Endodermal cell (in vitro differentiated cells): ENCODE data around the gene REG4. TPM values are rescaled to one million over a fixed set of nuclear protein-coding genes. Genes with fewer than 3 reads are reported as not detected.

Source experiments
- DNase-seq: peaks from one replicate; pipeline ENCODE4 v3.0.0-alpha.2; 2017
- H3K27ac ChIP-seq: 2 replicates; pipeline ENCODE4 v1.5.1; 2013; ENCODE audit warnings: mild to moderate bottlenecking, low read depth, low read length, moderate library complexity
- H3K27me3 ChIP-seq: 2 replicates; pipeline ENCODE4 v1.6.1; 2013; ENCODE audit warnings: mild to moderate bottlenecking, low read length, moderate library complexity; ENCODE audit not compliant: insufficient read depth, control insufficient read depth, poor library complexity, severe bottlenecking
- H3K36me3 ChIP-seq: 2 replicates; pipeline ENCODE4 v1.7.0; 2013; ENCODE audit warnings: mild to moderate bottlenecking, low read length, moderate library complexity; ENCODE audit not compliant: control insufficient read depth, insufficient read depth
- H3K4me1 ChIP-seq: one replicate; pipeline ENCODE4 v1.7.0; 2013; ENCODE audit warnings: low read length; ENCODE audit not compliant: control insufficient read depth, insufficient read depth
- H3K4me3 ChIP-seq: 2 replicates; pipeline ENCODE4 v1.5.1; 2013; ENCODE audit warnings: mild to moderate bottlenecking, low read length, moderate library complexity
- H3K9ac ChIP-seq: 2 replicates; pipeline ENCODE4 v1.6.1; 2013; ENCODE audit warnings: mild to moderate bottlenecking, low read length, moderate library complexity; ENCODE audit not compliant: poor library complexity, severe bottlenecking; ENCODE audit errors: extremely low read depth
- H3K9me3 ChIP-seq: 2 replicates; pipeline ENCODE4 v1.6.1; 2013; ENCODE audit warnings: mild to moderate bottlenecking, low read length, moderate library complexity; ENCODE audit not compliant: control insufficient read depth
- H3K27ac Mint-ChIP-seq: 2 replicates; pipeline ENCODE4 v1.8.0; 2020; ENCODE audit warnings: mixed read lengths
- H3K27me3 Mint-ChIP-seq: 2 replicates; pipeline ENCODE4 v1.8.0; 2021; ENCODE audit warnings: mild to moderate bottlenecking, mixed read lengths; ENCODE audit not compliant: insufficient read depth
- H3K36me3 Mint-ChIP-seq: 2 replicates; pipeline ENCODE4 v1.8.0; 2020; ENCODE audit warnings: low read depth, mixed read lengths
- H3K4me1 Mint-ChIP-seq: 2 replicates; pipeline ENCODE4 v1.8.0; 2020; ENCODE audit warnings: mixed read lengths
- H3K4me3 Mint-ChIP-seq: 2 replicates; pipeline ENCODE4 v1.8.0; 2020; ENCODE audit warnings: mild to moderate bottlenecking, moderate library complexity, mixed read lengths
- H3K9me3 Mint-ChIP-seq: 2 replicates; pipeline ENCODE4 v1.8.0; 2020; ENCODE audit warnings: mild to moderate bottlenecking, mixed read lengths
- CTCF ChIP-seq: fragments of 200-600 bp; sonication (generic); conservative IDR thresholded peaks from 2 replicates; pipeline ENCODE4 v1.5.0; 2021; ENCODE audit warnings: antibody characterized with exemption, mild to moderate bottlenecking
- WGBS, 2 experiments: methylation state at CpG; one replicate each; pipeline versions ENCODE4 v1.1.5 to v1.1.7; 2013; ENCODE audit warnings: missing lambda C conversion rate in 2 of 2, mixed read lengths in 1 of 2; ENCODE audit not compliant: insufficient coverage in 1 of 2, insufficient read length in 1 of 2; 5-methylcytosine and 5-hydroxymethylcytosine counted together
- total RNA-seq, 2 donors: library from RNA; stranded (reverse); fragmentation: NEBNext Ultra II Directional in 1 of 2; extraction: Animal tissue kit (Norgen Biotek cat#: 25700) in 1 of 2; gene quantifications; 2 replicates in 1 of 2; 3 replicates in 1 of 2; pipeline ENCODE4 v1.2.1, GENCODE V29; 2021

The REG4 gene
- total RNA-seq, 2 donors from 2014 or later: not detected

- Histone ChIP-seq H3K27me3 (no peaks in the 10 kb centered on the region), H3K4me3 (no peak overlapping the region), H3K9me3 (no peaks in the 10 kb centered on the region), H3K36me3 (no peaks in the 10 kb centered on the region), H3K27ac (no peak overlapping the region), H3K4me1 (peaks cover 8% of the 10 kb centered on the region), H3K9ac (no peak overlapping the region)
- no peak for DNase-seq
- H3K4me3 Mint-ChIP-seq: no peak overlapping the region
- no peaks in the 10 kb centered on the region for H3K9me3 Mint-ChIP-seq
- H3K27ac Mint-ChIP-seq: no peak overlapping the region
- no peaks in the 10 kb centered on the region for H3K27me3 Mint-ChIP-seq
- no peak for TF ChIP-seq CTCF
- 88 to 90% methylated on average over 7 to 9 of the region's 9 CpGs for WGBS, 2 experiments
- H3K36me3 Mint-ChIP-seq: no peaks in the 10 kb centered on the region
- peaks cover 25% of the 10 kb centered on the region for H3K4me1 Mint-ChIP-seq
Measured at GRCh38 chr1:119795261-119796200, 15.7 kb downstream of the REG4 start.

GRCh38 chr1:119794876-119795240 lies 16.4 kb downstream of the REG4 start:
- H3K9me3 Mint-ChIP-seq: no peaks in the 10 kb centered on the region

GRCh38 chr1:119794230-119794875 lies 16.9 kb downstream of the REG4 start:
- H3K27me3 Mint-ChIP-seq: no peaks in the 10 kb centered on the region
- no peaks in the 10 kb centered on the region for H3K27me3 ChIP-seq
- no peaks in the 10 kb centered on the region for H3K36me3 ChIP-seq
- H3K4me1 ChIP-seq: peaks cover 8% of the 10 kb centered on the region
- no peaks in the 10 kb centered on the region for H3K9me3 ChIP-seq
- H3K4me3 Mint-ChIP-seq: no peak overlapping the region
- 90 to 92% methylated on average over 4 to 8 of the region's 8 CpGs for WGBS, 2 experiments
- H3K4me3 ChIP-seq: no peak overlapping the region
- H3K4me1 Mint-ChIP-seq: peaks cover 29% of the 10 kb centered on the region
- H3K27ac Mint-ChIP-seq: no peak overlapping the region
- TF ChIP-seq CTCF: no peak
- no peaks in the 10 kb centered on the region for H3K9me3 Mint-ChIP-seq
- no peaks in the 10 kb centered on the region for H3K36me3 Mint-ChIP-seq
- H3K9ac ChIP-seq: no peak overlapping the region
- H3K27ac ChIP-seq: no peak overlapping the region
- no peak for DNase-seq

More at GRCh38 chr1:119794876-119795240, 16.4 kb downstream of the REG4 start:
- H3K27ac ChIP-seq: no peak overlapping the region
- H3K9me3 ChIP-seq: no peaks in the 10 kb centered on the region
- TF ChIP-seq CTCF: no peak
- Mint-ChIP-seq H3K4me1 (peaks cover 29% of the 10 kb centered on the region), H3K4me3 (no peak overlapping the region), H3K27ac (no peak overlapping the region), H3K27me3 (no peaks in the 10 kb centered on the region), H3K36me3 (no peaks in the 10 kb centered on the region)
- no peak overlapping the region for H3K9ac ChIP-seq
- peaks cover 8% of the 10 kb centered on the region for H3K4me1 ChIP-seq
- H3K27me3 ChIP-seq: no peaks in the 10 kb centered on the region
- H3K36me3 ChIP-seq: no peaks in the 10 kb centered on the region
- WGBS, 2 experiments: 89 to 92% methylated on average over 1 to 3 of the region's 3 CpGs
- no peak for DNase-seq
- H3K4me3 ChIP-seq: no peak overlapping the region
